Right lobe of liver (tissue), 4 donors: ENCODE measurements around the gene GJB4.
"Not testable (repeated sequence)": the region's sequence is repeated elsewhere in the genome, so short reads cannot be mapped to it uniquely, and the experiment has no call there.

Experiments used
- POLR2A ChIP-seq: fragments of 450-650 bp; IDR thresholded peaks from one replicate; pipeline ENCODE4 v1.6.1; 2017; ENCODE audit warnings: antibody characterized with exemption, mild to moderate bottlenecking
- TF ChIP-seq, protein P1 (sequence below), 4 donors: fragments of 200-600 bp in 3 of 4; fragments of 450-650 bp in 1 of 4; IDR thresholded peaks; one replicate each; pipeline versions ENCODE4 v1.5.1 to v1.8.0; 2016 to 2022; ENCODE audit warnings: antibody characterized with exemption in 4 of 4, mild to moderate bottlenecking in 2 of 4
- donor health status: DM: no; HTN: no; CAD: no.
- donor health status: DM: no; HTN: no; CAD: no.
- donor health status: DM: no; HTN: yes; CAD: no.

DNA sequence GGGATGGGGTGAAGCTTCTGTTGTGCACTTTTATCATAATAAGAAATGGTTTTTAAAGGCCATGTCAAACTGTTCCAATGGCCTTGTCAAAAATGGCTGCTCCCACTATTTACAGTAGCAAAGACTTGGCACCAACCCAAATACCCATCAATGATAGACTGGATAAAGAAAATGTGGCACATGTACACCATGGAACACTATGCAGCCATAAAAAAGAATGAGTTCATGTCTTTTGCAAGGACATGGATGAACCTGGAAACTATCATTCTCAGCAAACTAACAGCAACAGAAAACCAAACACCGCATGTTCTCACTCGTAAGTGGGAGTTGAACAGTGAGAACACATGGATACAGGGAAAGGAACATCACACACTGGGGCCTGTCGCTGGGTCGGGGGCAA is 13.6 kb downstream of the GJB4 start:
- TF ChIP-seq, protein P1, sequence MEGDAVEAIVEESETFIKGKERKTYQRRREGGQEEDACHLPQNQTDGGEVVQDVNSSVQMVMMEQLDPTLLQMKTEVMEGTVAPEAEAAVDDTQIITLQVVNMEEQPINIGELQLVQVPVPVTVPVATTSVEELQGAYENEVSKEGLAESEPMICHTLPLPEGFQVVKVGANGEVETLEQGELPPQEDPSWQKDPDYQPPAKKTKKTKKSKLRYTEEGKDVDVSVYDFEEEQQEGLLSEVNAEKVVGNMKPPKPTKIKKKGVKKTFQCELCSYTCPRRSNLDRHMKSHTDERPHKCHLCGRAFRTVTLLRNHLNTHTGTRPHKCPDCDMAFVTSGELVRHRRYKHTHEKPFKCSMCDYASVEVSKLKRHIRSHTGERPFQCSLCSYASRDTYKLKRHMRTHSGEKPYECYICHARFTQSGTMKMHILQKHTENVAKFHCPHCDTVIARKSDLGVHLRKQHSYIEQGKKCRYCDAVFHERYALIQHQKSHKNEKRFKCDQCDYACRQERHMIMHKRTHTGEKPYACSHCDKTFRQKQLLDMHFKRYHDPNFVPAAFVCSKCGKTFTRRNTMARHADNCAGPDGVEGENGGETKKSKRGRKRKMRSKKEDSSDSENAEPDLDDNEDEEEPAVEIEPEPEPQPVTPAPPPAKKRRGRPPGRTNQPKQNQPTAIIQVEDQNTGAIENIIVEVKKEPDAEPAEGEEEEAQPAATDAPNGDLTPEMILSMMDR (IDR thresholded peaks at IDR 0.05): not testable (repeated sequence)
- TF ChIP-seq POLR2A: not testable (repeated sequence)
